Bronchus fibroblast of lung (primary cell): ENCODE measurements around the gene KARS1. TPM values are rescaled to one million over a fixed set of nuclear protein-coding genes. Genes with fewer than 3 reads are reported as not detected.

ENCODE experiments used
- total RNA-seq: library from RNA; depleted of rRNA; stranded (reverse); fragments of >200 nt; gene quantifications from 2 replicates; pipeline ENCODE4 v1.2.3, GENCODE V29; 2015

KARS1 gene
- 188 and 191 TPM in 2 replicates for total RNA-seq

GRCh38 chr16:75647492-75648264 lies at the start of gene KARS1, which contains the start of gene TERF2IP:
Gene KARS1 (minus strand): TSS chr16:75647665. CDS start chr16:75647639, 26 bp downstream.
Gene TERF2IP (plus strand): TSS chr16:75647773. CDS start chr16:75647883, 110 bp downstream.

GRCh38 chr16:75676909-75677308 lies 29.4 kb upstream of the KARS1 start, which contains the start of gene CPHXL2:
Gene CPHXL2 (minus strand): TSS chr16:75677009. CDS start chr16:75676999, 10 bp downstream.

GRCh38 chr16:75622761-75623605 lies 24.5 kb downstream of the KARS1 start, which contains the start of gene ADAT1:
Gene ADAT1 (minus strand): TSS chr16:75623281. CDS start chr16:75620799, 2,482 bp downstream.

Other genes starting within 250 kb of the KARS1 start
- gene CFDP1, start 214.2 kb downstream of the KARS1 start, total RNA-seq, result 37.5 and 44.4 TPM in 2 replicates
- 4.2 and 5.5 TPM in 2 replicates for gene TMEM170A, start 183.0 kb downstream of the KARS1 start, total RNA-seq
- 1.0 and 2.0 TPM in 2 replicates for gene CHST6, start 152.2 kb downstream of the KARS1 start, total RNA-seq
- gene CHST5, start 111.6 kb downstream of the KARS1 start, total RNA-seq, result under 0.01 TPM in 1 of 2 replicates, not detected in the other
- 8.6 and 12.6 TPM in 2 replicates for gene TMEM231, start 91.4 kb downstream of the KARS1 start, total RNA-seq
- 41.2 and 44.2 TPM in 2 replicates for gene GABARAPL2, start 81.3 kb downstream of the KARS1 start, total RNA-seq
- 36.3 and 43.4 TPM in 2 replicates for gene ADAT1, start 24.4 kb downstream of the KARS1 start, total RNA-seq
- 30.3 and 36.7 TPM in 2 replicates for gene TERF2IP, start 108 bp upstream of the KARS1 start, total RNA-seq
- not detected in 2 replicates for gene CPHXL2, start 29.3 kb upstream of the KARS1 start, total RNA-seq
- not detected in 2 replicates for gene DUXB, start 53.8 kb upstream of the KARS1 start, total RNA-seq
- not detected in 2 replicates for gene CPHXL, start 78.8 kb upstream of the KARS1 start, total RNA-seq